Measurements from ENCODE around the gene DNAH11.

GRCh38 chr7:21707566-21707965 lies 164.7 kb downstream of the DNAH11 start:
- TF ChIP-seq, protein P1, sequence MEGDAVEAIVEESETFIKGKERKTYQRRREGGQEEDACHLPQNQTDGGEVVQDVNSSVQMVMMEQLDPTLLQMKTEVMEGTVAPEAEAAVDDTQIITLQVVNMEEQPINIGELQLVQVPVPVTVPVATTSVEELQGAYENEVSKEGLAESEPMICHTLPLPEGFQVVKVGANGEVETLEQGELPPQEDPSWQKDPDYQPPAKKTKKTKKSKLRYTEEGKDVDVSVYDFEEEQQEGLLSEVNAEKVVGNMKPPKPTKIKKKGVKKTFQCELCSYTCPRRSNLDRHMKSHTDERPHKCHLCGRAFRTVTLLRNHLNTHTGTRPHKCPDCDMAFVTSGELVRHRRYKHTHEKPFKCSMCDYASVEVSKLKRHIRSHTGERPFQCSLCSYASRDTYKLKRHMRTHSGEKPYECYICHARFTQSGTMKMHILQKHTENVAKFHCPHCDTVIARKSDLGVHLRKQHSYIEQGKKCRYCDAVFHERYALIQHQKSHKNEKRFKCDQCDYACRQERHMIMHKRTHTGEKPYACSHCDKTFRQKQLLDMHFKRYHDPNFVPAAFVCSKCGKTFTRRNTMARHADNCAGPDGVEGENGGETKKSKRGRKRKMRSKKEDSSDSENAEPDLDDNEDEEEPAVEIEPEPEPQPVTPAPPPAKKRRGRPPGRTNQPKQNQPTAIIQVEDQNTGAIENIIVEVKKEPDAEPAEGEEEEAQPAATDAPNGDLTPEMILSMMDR (IDR thresholded peaks at IDR 0.05), result no peak
- no peak for TF ChIP-seq EZH2phosphoT487 (IDR thresholded peaks at IDR 0.05)
- no peak for TF ChIP-seq EZH2 (IDR thresholded peaks at IDR 0.05)

Measured in neural progenitor cell (in vitro differentiated cells).